ENCODE measurements around the gene EEIG1. TPM values are rescaled to one million over a fixed set of nuclear protein-coding genes. Genes with fewer than 3 reads are reported as not detected.

Gene EEIG1
- total RNA-seq, 4 donors from 2014 or later, result 5.0 to 140 (median 19.3) TPM

DNA sequence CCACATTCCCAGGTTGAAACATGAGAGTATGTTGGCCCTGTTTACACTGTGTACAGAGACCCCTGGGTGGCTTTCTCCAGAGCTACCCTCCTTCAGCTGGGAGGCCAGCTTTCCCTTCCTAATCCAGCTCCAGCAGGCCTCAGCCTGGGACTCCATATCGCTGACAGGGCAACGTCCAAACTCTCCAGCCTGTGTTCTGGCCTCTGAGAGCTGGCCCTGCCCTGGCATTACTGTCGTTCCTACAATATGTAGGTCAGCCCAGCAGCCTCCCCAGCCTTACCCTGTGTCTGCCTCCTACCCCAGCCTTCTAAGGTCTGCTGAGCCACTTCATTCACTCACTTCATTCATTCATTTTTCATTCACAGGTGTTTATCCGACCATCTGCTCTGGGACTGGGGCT lies 8.3 kb upstream of the EEIG1 start:
- TF ChIP-seq, protein P1, sequence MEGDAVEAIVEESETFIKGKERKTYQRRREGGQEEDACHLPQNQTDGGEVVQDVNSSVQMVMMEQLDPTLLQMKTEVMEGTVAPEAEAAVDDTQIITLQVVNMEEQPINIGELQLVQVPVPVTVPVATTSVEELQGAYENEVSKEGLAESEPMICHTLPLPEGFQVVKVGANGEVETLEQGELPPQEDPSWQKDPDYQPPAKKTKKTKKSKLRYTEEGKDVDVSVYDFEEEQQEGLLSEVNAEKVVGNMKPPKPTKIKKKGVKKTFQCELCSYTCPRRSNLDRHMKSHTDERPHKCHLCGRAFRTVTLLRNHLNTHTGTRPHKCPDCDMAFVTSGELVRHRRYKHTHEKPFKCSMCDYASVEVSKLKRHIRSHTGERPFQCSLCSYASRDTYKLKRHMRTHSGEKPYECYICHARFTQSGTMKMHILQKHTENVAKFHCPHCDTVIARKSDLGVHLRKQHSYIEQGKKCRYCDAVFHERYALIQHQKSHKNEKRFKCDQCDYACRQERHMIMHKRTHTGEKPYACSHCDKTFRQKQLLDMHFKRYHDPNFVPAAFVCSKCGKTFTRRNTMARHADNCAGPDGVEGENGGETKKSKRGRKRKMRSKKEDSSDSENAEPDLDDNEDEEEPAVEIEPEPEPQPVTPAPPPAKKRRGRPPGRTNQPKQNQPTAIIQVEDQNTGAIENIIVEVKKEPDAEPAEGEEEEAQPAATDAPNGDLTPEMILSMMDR (IDR thresholded peaks at IDR 0.05), result no peak
- TF ChIP-seq POLR2A (IDR thresholded peaks at IDR 0.05), result no peak
- H3K27ac ChIP-seq, result no peak overlapping the region
- H3K4me3 ChIP-seq, result no peak overlapping the region
- H3K4me1 ChIP-seq, result no peaks in the 10 kb centered on the region
- no peaks in the 10 kb centered on the region for H3K9me3 ChIP-seq
- no peaks in the 10 kb centered on the region for H3K27me3 ChIP-seq
- intact Hi-C loops (cut with DNase I; ENCODE audit: low total_unique reads), result no loop called here
- no peak for DNase-seq
- H3K36me3 ChIP-seq, result no peaks in the 10 kb centered on the region

DNA sequence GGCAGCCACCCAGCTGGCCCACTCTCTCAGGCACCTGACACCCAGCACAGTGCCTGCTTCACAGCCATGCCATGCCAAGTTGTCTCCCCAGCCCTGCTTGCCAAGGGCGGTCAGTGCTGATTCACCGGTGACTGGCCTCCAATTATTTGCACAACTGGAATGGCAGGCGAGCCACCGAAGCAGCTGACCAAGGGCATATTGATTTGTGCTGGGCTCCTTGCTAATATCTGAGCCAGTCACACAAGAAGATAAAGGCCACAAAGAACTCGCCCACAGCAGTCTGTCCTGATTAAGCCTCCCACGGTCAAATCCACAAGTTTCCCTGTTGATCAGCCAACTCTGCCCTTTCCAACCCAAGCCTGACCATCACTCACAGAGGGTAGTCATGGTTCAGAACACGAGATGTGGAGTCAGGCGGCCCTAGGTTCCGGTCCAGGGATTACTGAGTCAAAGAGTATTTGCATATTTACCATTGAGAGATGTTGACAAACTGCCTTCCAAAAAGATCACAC lies 6.4 kb upstream of the EEIG1 start:
- no peaks in the 10 kb centered on the region for H3K9me3 ChIP-seq
- H3K4me3 ChIP-seq, result no peak overlapping the region
- no peak for DNase-seq
- H3K27me3 ChIP-seq, result no peaks in the 10 kb centered on the region
- H3K4me1 ChIP-seq, result no peaks in the 10 kb centered on the region
- no peak overlapping the region for H3K27ac ChIP-seq
- intact Hi-C loops (cut with DNase I; ENCODE audit: low total_unique reads), result no loop called here
- TF ChIP-seq, protein P1 (IDR thresholded peaks at IDR 0.05), result no peak
- TF ChIP-seq POLR2A (IDR thresholded peaks at IDR 0.05), result no peak
- no peaks in the 10 kb centered on the region for H3K36me3 ChIP-seq

- TF ChIP-seq POLR2A (IDR thresholded peaks at IDR 0.05), result no peak
- Histone ChIP-seq H3K4me3 (no peak overlapping the region), H3K9me3 (no peaks in the 10 kb centered on the region), H3K36me3 (no peaks in the 10 kb centered on the region), H3K27me3 (no peaks in the 10 kb centered on the region), H3K27ac (no peak overlapping the region), H3K4me1 (no peaks in the 10 kb centered on the region)
- DNase-seq, result no peak
- intact Hi-C loops (cut with DNase I; ENCODE audit: low total_unique reads), result no loop called here
These were observed 4.2 kb upstream of the EEIG1 start for GRCh38 chr9:127985011-127985410.

DNA sequence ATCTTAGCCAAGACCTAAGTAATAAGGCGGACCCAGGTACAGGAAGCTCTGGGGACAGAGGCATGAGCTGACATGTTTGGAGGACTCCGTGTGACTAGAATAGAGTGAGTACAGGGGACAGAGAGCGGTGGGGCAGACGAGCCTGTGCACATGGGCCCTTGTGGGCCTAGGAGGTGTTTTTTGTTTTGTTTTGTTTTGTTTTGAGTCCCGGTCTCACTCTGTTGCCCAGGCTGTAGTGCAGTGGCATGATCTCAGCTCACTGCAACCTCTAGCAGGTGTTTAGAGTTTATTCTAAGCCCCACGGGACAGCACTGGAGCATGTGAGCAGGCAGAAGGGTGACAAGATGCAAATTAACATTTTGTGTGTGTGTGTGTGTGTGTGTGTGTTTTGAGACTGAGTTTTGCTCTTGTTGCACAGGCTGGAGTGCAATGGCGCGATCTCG lies 3.1 kb upstream of the EEIG1 start:
- intact Hi-C loops (cut with DNase I; ENCODE audit: low total_unique reads), result no loop called here

GRCh38 chr9:127982912-127983311 lies 2.1 kb upstream of the EEIG1 start:
- intact Hi-C loops (cut with DNase I; ENCODE audit: low total_unique reads), result no loop called here
- H3K4me3 ChIP-seq, result no peak overlapping the region
- no peak for DNase-seq
- TF ChIP-seq, protein P1 (IDR thresholded peaks at IDR 0.05), result no peak
- TF ChIP-seq POLR2A (IDR thresholded peaks at IDR 0.05), result no peak
- no peaks in the 10 kb centered on the region for H3K36me3 ChIP-seq
- H3K9me3 ChIP-seq, result no peaks in the 10 kb centered on the region
- no peak overlapping the region for H3K27ac ChIP-seq
- H3K27me3 ChIP-seq, result no peaks in the 10 kb centered on the region
- no peaks in the 10 kb centered on the region for H3K4me1 ChIP-seq

More for the DNA sequence above, 3.1 kb upstream of the EEIG1 start:
- no peaks in the 10 kb centered on the region for H3K27me3 ChIP-seq
- H3K4me1 ChIP-seq, result no peaks in the 10 kb centered on the region
- H3K36me3 ChIP-seq, result no peaks in the 10 kb centered on the region
- no peak for TF ChIP-seq POLR2A (IDR thresholded peaks at IDR 0.05)
- TF ChIP-seq, protein P1 (IDR thresholded peaks at IDR 0.05), result no peak
- H3K4me3 ChIP-seq, result no peak overlapping the region
- no peak overlapping the region for H3K27ac ChIP-seq
- no peaks in the 10 kb centered on the region for H3K9me3 ChIP-seq
- DNase-seq, result no peak
